Amniotic stem cell (primary cell): ENCODE results near the gene AP4E1.
A peak's percentile ranks its signal among the peaks of the same experiment; 100 is the strongest.
"Not testable (repeated sequence)": the region's sequence is repeated elsewhere in the genome, so short reads cannot be mapped to it uniquely, and the experiment has no call there.

ENCODE experiments used
- DNase-seq: peaks from one replicate; lab custom pipeline; 2025; lab: John Stamatoyannopoulos, UW

The AP4E1 gene

DNA sequence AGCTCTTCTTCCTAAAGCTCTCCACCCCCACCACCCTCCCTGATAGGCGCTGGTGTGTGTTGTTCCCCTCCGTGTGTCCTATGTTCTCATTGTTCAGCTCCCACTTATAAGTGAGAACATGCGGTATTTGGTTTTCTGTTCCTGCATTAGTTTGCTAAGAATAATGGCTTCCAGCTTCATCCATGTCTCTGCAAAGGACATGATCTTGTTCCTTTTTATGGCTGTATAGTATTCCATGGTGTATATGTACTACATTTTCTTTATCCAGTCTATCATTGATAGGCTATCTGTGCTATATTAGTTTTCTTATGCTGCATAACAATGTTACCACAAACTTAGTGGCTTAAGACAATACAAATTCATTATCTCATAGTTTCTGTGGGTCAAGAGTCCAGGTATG, 42.3 kb downstream of the AP4E1 start:
- not testable (repeated sequence) for DNase-seq

DNA sequence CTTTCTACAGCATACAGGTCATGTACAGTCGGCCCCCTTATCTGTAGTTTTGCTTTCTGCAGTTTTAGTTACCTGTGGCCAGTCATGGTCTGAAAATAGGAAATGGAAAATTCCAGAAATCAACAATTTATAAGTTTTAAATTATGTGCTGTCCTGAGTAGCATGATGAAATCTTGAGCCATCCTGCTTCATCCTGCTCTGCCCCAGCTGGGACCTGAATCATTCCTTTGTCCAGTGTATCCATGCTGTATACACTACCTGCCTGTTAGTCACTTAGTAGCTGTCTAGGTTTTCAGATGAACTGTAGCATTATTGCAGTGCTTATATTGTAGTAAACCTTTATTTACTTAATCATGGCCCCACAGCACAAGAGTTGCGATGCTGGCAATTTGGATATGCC, 44.8 kb downstream of the AP4E1 start:
- no peak for DNase-seq

DNA sequence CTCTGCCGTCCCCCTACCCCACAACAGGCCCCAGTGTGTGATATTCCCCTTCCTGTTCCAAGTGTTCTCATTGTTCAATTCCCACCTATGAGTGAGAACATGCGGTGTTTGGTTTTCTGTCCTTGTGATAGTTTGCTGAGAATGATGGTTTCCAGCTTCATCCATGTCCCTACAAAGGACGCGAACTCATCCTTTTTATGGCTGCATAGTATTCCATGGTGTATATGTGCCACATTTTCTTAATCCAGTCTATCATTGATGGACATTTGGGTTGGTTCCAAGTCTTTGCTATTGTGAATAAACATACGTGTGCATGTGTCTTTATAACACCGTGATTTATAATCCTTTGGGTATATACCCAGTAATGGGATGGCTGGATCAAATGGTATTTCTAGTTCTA, 46.4 kb downstream of the AP4E1 start:
- DNase-seq, result not testable (repeated sequence)

DNA sequence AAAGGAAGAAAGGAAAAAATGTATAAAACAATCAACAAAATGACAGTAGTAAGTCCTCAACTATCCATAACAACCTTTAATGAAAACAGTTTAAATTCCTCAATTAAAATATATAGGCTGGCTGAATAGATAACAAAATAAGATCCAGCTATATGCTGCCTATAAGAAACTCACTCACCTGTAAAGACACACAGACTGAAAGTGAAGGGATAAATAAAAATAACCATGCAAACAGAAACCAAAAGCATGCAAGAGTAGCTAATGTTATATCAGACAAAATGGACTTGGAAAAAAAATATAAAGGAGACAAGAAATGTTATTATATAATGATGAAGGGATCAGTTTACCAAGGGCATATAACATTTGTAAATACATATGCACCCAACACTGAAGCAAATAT, 51.2 kb downstream of the AP4E1 start:
- DNase-seq, result no peak

DNA sequence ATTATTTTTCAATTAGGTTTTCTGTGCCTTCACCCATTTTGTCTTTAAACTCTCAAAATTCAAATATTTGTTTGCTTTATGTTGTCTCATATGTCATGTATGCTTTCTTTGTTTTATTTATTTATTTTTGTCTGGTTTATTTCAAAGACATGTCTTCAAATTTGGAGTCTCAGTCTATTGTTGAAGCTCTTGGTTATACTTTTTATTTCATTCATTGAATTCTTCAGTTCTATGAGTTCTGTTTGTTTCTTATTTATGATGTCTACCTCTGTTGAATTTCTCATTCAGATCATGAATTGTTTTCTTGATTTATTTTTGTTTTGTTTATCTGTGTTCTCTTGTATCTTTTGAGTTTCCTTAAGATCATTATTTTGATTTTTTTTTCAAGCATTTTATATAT, 55.6 kb downstream of the AP4E1 start:
- no peak for DNase-seq

DNA sequence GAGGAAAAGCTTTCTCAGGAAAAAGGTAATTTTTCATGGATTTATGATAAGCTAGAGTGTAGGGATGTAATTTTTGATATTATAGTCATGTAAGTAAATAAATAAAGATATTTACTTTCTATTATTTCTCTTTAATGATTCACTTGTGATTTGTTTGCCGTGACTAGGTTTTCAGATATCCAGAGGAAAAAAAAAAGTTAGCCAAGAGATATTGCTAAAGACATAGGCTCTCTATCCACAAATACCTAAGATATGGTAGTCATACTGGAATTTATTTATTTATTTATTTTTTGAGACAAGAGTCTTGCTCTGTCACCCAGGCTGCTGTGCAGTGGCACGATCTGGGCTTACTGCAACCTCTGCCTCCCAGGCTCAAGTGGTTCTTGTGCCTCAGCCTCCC, 59.9 kb downstream of the AP4E1 start:
- DNase-seq, result no peak

DNA sequence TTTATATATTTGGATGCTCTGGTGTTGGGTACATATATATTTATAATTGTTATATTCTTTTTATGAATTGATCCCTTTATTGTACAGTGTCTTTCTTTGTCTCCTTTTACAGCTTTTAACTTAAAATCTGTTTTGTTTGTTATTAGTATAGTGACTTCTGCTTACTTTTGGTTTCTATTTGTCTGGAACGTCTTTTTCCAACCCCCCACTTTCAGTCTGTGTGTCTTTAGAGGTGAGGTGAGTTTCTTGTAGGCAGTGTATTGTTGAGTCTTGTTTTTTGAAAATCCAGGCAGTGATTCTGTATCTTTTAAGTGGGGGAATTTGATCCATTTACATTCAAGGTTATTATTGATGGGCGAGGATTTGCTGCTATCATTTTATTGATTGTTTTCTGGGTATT, 62.0 kb downstream of the AP4E1 start:
- no peak for DNase-seq

DNA sequence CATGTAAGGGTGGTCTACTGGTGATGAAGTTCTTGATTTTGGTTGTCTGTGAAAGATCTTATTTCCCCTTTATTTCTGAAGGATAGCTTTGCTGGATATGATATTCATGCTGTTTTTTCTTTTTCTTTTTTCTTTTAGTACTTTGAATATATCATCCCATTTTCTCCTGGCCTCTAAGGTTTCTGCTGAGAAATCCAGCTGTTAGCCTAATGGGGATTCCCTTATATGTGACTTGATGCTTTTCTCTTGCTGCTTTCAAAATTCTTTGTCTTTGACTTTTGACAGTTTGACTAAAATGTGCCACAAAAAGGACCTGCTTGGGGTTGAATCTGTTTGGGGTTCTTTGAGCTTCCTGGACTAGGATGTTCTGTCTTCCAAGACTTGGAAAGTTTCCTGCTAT, 62.6 kb downstream of the AP4E1 start:
- no peak for DNase-seq

DNA sequence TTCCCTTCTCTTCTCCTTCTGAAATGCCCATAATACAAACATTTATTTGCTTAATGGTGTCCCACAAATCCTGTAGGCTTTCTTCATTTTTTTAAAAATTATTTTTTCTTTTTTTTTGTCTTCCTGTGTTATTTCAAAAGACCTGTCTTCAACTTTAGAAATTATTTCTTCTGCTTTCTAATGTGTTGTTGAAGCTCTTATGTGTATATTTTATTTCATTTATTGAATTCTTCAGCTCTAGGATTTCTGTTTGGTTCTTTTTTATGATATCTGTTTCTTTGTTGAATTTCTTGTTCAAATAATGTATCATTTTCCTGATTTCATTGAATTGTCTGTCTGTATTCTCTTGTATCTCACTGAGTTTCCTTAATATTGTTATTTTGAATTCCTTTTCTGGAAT, 63.1 kb downstream of the AP4E1 start:
- no peak for DNase-seq

DNA sequence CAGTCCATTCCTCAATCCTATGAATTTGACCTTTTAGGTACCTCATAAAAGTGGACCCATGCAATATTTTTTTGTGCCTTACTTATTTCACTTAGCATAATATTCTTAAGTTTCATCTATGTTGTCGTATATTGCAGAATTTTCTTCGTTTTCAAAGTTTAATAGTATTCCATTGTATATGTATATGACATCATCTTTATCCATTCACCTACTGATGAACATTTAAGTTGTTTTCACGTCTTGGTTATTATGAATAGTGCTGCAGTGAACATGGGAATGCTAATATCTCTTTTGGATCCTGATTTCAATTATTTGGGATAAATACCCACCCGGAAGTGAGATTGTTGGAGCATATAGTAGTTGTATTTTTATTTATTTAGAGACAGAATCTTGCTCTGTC, 65.1 kb downstream of the AP4E1 start:
- DNase-seq, result no peak

DNA sequence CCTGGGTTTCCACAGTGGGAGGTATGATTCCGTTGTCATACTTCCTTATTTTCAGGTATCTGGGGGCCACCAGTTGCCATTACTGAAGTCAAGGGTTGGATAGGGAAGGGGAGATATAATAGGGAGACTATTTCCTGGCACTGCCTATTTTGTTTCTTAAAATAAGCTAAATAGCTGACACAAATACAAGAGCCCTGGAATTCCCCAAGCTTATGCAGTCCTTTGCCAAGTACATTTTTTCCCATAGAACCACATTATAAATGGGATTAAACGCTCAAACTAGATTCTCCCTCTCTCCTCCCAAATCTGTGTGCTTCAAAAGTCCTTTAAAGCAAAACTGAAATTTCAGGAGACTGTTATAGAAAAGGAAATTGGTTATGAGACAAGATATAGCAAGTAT, 68.7 kb downstream of the AP4E1 start:
- no peak for DNase-seq

- DNase-seq, result no peak
These were observed 70.1 kb downstream of the AP4E1 start for GRCh38 chr15:50978580-50978979.

GRCh38 chr15:50979041-50979440, 70.6 kb downstream of the AP4E1 start:
- no peak for DNase-seq

GRCh38 chr15:50993598-50993997, 85.1 kb downstream of the AP4E1 start:
- no peak for DNase-seq

DNA sequence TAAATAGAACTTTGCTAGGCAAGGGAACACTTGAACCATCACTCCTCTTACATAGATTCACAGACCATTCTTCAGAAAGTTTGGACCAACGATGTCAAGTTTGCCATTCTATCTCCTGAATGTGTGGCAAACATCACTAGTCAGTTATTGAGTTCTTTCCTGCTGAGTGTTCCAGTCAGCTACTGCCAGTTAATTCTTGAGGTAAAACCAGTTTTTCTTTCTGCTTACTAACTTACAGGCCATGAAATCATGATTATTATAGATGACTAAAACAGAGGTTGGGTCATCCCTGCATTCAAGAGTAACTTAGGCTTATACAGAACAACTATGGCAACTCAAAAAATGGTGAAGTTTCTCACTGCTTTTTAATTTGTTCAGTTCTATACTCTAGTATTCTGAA, 88.2 kb downstream of the AP4E1 start:
- DNase-seq, result peak; percentile 30

DNA sequence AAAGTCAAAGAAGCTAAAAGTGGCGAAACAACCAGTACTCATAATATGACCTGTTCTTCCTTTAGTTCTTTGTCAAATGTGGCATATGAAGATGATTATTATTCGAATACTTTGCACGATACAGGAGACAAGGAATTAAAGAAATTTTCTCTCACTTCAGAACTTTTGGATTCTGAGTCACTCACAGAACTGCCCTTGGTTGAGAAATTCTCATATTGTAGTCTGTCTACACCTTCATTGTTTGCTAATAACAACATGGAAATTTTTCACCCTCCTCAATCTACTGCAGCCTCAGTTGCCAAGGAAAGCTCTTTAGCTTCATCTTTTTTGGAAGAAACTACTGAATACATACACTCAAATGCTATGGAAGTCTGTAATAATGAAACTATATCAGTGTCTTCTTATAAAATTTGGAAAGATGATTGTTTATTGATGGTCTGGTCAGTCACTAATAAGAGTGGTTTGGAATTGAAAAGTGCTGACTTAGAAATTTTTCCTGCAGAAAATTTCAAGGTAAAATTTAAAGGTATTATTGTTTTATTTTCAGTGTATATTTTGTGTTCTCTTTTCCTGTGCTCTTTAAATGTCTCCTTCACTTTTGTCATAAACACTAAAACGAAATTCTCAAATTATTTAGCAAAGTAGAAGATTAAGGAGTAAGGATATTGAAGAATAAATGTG, 89.0 kb downstream of the AP4E1 start:
- DNase-seq, result no peak

GRCh38 chr15:51004103-51004551, 95.6 kb downstream of the AP4E1 start:
- DNase-seq, result no peak

GRCh38 chr15:51006336-51006985, 98.0 kb downstream of the AP4E1 start:
- no peak for DNase-seq

- no peak for DNase-seq
These were observed 98.7 kb downstream of the AP4E1 start for GRCh38 chr15:51007131-51007666.

- no peak for DNase-seq
These were observed 102.7 kb downstream of the AP4E1 start for GRCh38 chr15:51011212-51011611.

GRCh38 chr15:51016615-51017014, 108.1 kb downstream of the AP4E1 start:
- DNase-seq, result no peak

GRCh38 chr15:51022206-51022605, 113.7 kb downstream of the AP4E1 start:
- no peak for DNase-seq

DNA sequence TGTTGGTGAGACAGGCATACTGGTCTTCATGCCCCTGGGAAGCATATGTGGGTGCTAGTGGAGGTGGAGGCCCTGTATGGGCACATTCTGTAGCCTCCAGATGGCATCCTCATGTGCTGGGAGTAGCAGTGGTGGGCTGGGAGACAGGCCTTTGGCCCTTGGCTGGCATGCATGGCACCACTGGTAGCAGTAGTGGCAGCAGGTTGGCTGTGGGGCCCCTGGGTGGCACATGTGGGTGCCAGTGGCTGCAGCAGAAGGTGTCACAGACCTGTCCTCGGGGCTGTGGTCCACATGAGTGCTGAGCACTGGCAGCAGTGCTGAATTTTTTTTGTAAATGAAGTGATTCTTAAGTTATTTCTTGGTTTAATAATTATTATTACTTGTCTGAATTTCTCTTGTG, 115.0 kb downstream of the AP4E1 start:
- no peak for DNase-seq
